Bronchial epithelial cell (primary cell): ENCODE measurements around the gene NOL4L. TPM values are rescaled to one million over a fixed set of nuclear protein-coding genes. Genes with fewer than 3 reads are reported as not detected.
A peak's percentile ranks its signal among the peaks of the same experiment; 100 is the strongest.

Source experiments
- DNase-seq: peaks from one replicate; pipeline ENCODE4 v3.0.0-alpha.2; 2010; ENCODE audit warnings: low read depth
- FAIRE-seq: peaks from 2 replicates; lab custom pipeline; 2011; peaks lifted over from hg19 to GRCh38; lab: Jason Lieb, UNC
- H3K27me3 ChIP-seq: 2 replicates; pipeline ENCODE4 v1.5.1; 2011; ENCODE audit warnings: low read length; ENCODE audit not compliant: control insufficient read depth, insufficient read depth
- H3K36me3 ChIP-seq: 2 replicates; pipeline ENCODE4 v1.5.1; 2011; ENCODE audit warnings: low read length; ENCODE audit not compliant: control insufficient read depth, insufficient read depth
- H3K4me3 ChIP-seq: 2 replicates; pipeline ENCODE4 v1.5.1; 2011; ENCODE audit warnings: mild to moderate bottlenecking, low read depth, low read length, control low read depth
- CTCF ChIP-seq: IDR thresholded peaks from 2 replicates; pipeline ENCODE4 v1.5.1; 2011; ENCODE audit warnings: mild to moderate bottlenecking, moderate library complexity, low read length, control low read depth, inconsistent platforms; ENCODE audit not compliant: insufficient read depth, severe bottlenecking
- total RNA-seq: library from RNA; depleted of rRNA; stranded (reverse); fragments of >200 nt; gene quantifications from 2 replicates; pipeline ENCODE4 v1.2.1, GENCODE V29; 2014

The NOL4L gene
- total RNA-seq, 1 donor from 2014 or later = 1.8 TPM

GRCh38 chr20:32582659-32583580, 2.2 kb downstream of the NOL4L start:
- Histone ChIP-seq H3K36me3 (no peaks in the 10 kb centered on the region), H3K27me3 (peaks cover 4% of the 10 kb centered on the region), H3K4me3 (peak overlapping the region; percentile 56)
- DNase-seq (no peak), FAIRE-seq (no peak)
- TF ChIP-seq CTCF = no peak

DNA sequence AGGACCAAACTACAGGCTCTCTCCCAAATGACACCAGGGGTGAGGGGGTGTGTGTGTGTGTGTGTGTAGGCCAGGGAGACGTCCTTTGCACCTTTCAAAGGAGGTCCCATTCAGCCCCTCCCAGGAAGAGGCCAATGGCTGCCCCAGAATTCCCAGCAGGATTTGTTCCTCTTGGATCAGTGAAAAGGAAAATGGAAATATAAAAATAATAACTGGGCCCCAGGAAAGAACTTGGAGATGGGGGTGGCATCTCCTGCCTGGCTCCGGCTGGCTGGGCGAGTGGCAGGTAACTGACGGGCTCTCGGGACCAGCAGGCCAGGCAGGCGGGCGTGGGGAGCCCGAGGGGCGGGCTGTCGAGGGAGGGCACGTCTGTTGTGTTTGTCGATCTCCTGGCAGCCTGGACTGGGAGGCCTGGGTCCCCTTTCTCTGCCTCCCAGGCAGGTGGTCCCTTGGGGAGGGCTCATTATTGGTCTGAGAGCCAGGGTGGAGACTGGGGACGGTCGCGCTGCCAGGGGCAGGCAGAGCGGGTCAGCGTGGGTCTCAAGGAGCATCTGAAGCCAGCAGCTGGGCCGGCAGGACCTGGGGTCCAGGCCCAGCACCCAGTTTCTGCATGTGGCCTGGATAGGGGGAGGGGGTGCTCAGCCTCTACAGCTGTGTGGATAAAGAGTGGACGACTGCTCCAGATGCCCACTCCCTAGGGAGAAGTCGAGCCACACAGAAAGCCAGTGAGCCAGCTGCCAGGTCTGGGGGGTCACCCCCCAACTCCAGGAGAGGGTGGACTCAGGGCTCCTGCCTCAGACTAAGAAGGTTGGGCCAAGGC, 3.1 kb downstream of the NOL4L start:
- Histone ChIP-seq H3K36me3 (no peaks in the 10 kb centered on the region), H3K4me3 (no peak overlapping the region), H3K27me3 (peaks cover 4% of the 10 kb centered on the region)
- TF ChIP-seq CTCF = no peak
- DNase-seq (no peak), FAIRE-seq (no peak)

- no peak for TF ChIP-seq CTCF
- no peak for FAIRE-seq
- peaks cover 4% of the 10 kb centered on the region for H3K27me3 ChIP-seq
- H3K4me3 ChIP-seq = no peak overlapping the region
- H3K36me3 ChIP-seq = no peaks in the 10 kb centered on the region
- DNase-seq = no peak
These were observed 3.9 kb downstream of the NOL4L start for GRCh38 chr20:32580970-32581838.

- Histone ChIP-seq H3K27me3 (no peaks in the 10 kb centered on the region), H3K36me3 (no peaks in the 10 kb centered on the region), H3K4me3 (no peak overlapping the region)
- DNase-seq (no peak), FAIRE-seq (no peak)
- no peak for TF ChIP-seq CTCF
These were observed 4.7 kb downstream of the NOL4L start for GRCh38 chr20:32580219-32580969.
